Uterus (tissue), 2 donors: ENCODE data around the gene LCE2D.

Source experiments
- POLR2A ChIP-seq, 2 donors: fragments of 450-650 bp; IDR thresholded peaks; one replicate each; pipeline ENCODE4 v1.6.1; 2016; ENCODE audit warnings: antibody characterized with exemption in 2 of 2, mild to moderate bottlenecking in 1 of 2, moderate library complexity in 1 of 2
- TF ChIP-seq, protein P1 (sequence below), 4 experiments: fragments of 200-600 bp in 2 of 4; fragments of 450-650 bp in 2 of 4; sonication (generic) in 2 of 4; IDR thresholded peaks; one replicate each; pipeline ENCODE4 v1.5.1; 2016 to 2019; ENCODE audit warnings: antibody characterized with exemption in 4 of 4, mild to moderate bottlenecking in 2 of 4, moderate library complexity in 1 of 4

- TF ChIP-seq, protein P1, sequence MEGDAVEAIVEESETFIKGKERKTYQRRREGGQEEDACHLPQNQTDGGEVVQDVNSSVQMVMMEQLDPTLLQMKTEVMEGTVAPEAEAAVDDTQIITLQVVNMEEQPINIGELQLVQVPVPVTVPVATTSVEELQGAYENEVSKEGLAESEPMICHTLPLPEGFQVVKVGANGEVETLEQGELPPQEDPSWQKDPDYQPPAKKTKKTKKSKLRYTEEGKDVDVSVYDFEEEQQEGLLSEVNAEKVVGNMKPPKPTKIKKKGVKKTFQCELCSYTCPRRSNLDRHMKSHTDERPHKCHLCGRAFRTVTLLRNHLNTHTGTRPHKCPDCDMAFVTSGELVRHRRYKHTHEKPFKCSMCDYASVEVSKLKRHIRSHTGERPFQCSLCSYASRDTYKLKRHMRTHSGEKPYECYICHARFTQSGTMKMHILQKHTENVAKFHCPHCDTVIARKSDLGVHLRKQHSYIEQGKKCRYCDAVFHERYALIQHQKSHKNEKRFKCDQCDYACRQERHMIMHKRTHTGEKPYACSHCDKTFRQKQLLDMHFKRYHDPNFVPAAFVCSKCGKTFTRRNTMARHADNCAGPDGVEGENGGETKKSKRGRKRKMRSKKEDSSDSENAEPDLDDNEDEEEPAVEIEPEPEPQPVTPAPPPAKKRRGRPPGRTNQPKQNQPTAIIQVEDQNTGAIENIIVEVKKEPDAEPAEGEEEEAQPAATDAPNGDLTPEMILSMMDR (IDR thresholded peaks at IDR 0.05): no peak
- TF ChIP-seq POLR2A (IDR thresholded peaks at IDR 0.05): no peak
Measured at GRCh38 chr1:152657677-152658076, 5.5 kb upstream of the LCE2D start.
